ENCODE results near the gene NUP62. TPM values are rescaled to one million over a fixed set of nuclear protein-coding genes. Genes with fewer than 3 reads are reported as not detected.

NUP62 gene
- total RNA-seq, 2 donors from 2014 or later = 29.9 to 34.3 TPM

DNA sequence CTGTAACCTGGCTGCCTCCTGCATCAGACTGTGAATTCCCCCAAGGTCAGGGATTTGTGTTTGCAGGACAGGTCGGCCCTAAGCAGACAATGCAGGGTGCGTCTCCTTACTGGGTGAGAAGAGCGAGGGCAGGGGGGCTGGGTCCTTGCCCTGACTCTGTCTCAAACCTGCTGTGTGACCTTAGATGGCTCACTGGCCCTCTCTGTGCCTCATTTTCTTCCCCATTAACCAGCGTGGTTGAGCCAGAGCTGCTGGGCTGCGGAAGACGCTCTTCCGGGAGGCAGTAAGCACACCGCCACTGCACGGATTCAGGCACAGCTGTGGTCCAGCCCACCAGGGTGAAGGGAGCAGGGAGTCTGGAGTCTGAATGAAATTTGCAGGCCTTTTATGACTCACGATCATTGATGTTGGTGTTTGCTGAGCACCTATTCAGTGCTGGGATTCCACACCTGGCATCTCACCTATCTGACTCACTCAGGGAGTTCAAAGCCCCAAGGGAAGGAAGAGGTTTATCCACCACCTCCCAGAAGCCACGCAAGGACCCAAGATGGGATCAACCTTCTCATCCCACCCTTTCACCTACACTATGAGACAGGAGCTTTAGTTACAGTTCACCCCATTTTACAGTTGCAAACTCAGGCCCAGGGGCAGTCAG lies 54.7 kb downstream of the NUP62 start:
- Histone ChIP-seq H3K4me3 (no peak overlapping the region), H3K4me1 (ENCODE audit: control insufficient read depth in 1 of 2, low read depth in 2 of 2) (peaks cover 9 to 39% of the 10 kb centered on the region in 2 donors), H3K9me3 (no peaks in the 10 kb centered on the region), H3K27me3 (replicated peaks; ENCODE audit: insufficient read depth) (no peaks in the 10 kb centered on the region), H3K27ac (no peak overlapping the region), H3K36me3 (no peaks in the 10 kb centered on the region)
- DNase-seq (ENCODE audit: low spot score) = no peak
- no peak for ATAC-seq (ENCODE audit: insufficient number of reproducible peaks, low FRiP score, low read depth)
- TF ChIP-seq, protein P1, sequence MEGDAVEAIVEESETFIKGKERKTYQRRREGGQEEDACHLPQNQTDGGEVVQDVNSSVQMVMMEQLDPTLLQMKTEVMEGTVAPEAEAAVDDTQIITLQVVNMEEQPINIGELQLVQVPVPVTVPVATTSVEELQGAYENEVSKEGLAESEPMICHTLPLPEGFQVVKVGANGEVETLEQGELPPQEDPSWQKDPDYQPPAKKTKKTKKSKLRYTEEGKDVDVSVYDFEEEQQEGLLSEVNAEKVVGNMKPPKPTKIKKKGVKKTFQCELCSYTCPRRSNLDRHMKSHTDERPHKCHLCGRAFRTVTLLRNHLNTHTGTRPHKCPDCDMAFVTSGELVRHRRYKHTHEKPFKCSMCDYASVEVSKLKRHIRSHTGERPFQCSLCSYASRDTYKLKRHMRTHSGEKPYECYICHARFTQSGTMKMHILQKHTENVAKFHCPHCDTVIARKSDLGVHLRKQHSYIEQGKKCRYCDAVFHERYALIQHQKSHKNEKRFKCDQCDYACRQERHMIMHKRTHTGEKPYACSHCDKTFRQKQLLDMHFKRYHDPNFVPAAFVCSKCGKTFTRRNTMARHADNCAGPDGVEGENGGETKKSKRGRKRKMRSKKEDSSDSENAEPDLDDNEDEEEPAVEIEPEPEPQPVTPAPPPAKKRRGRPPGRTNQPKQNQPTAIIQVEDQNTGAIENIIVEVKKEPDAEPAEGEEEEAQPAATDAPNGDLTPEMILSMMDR (IDR thresholded peaks at IDR 0.05) = no peak

DNA sequence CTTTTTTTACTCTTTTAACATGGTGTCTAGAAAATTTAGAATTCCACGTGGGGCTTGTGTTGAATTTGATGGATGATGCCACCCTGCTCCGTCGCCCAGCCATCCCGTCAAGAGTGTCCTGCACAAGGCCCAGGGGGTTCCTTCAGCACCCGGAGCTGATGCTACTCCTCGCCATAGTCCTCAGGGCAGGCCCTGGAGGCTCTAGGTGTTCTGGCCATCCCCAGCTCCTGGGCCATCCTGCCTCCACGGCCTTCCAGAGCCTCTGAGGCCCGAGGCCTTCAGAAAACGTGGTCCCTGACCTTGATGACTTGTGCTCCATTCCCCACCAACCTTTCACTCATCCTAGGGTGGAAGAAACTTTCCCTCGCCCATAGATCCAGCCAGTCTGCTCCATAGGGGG lies 55.5 kb downstream of the NUP62 start:
- Histone ChIP-seq H3K27ac (no peak overlapping the region), H3K36me3 (no peaks in the 10 kb centered on the region), H3K4me3 (no peak overlapping the region), H3K9me3 (no peaks in the 10 kb centered on the region), H3K27me3 (replicated peaks; ENCODE audit: insufficient read depth) (no peaks in the 10 kb centered on the region), H3K4me1 (ENCODE audit: control insufficient read depth in 1 of 2, low read depth in 2 of 2) (peaks cover 9 to 35% of the 10 kb centered on the region in 2 donors)
- ATAC-seq (ENCODE audit: insufficient number of reproducible peaks, low FRiP score, low read depth) (no peak), DNase-seq (ENCODE audit: low spot score) (no peak)
- TF ChIP-seq, protein P1 (IDR thresholded peaks at IDR 0.05) = no peak

DNA sequence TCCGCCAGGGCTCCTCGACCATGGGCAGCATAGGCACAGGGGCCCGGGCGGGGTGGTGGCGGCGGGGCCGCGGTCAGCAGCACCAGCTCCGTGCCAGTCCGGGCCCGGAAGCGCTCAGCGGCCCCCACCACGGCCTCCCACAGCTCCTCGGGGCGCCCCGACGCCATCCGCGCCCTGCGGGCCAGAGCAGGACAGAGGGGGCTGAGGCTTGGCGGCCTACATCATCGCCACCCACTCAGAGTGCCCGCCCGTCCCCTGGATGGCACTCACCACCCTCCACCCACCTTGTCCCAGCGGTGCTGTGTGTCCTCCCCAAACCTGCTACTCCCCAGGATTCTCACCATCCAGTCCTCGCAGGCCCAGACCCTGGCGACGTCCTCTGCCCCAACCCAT lies 56.2 kb downstream of the NUP62 start:
- H3K27me3 ChIP-seq (replicated peaks; ENCODE audit: insufficient read depth) = no peaks in the 10 kb centered on the region
- H3K4me1 ChIP-seq (ENCODE audit: control insufficient read depth in 1 of 2, low read depth in 2 of 2) = peaks cover 11 to 35% of the 10 kb centered on the region in 2 donors
- no peak overlapping the region for H3K27ac ChIP-seq
- no peaks in the 10 kb centered on the region for H3K9me3 ChIP-seq
- TF ChIP-seq, protein P1 (IDR thresholded peaks at IDR 0.05) = no peak
- H3K36me3 ChIP-seq = no peaks in the 10 kb centered on the region
- ATAC-seq (ENCODE audit: insufficient number of reproducible peaks, low FRiP score, low read depth) = no peak
- DNase-seq (ENCODE audit: low spot score) = no peak
- no peak overlapping the region for H3K4me3 ChIP-seq

DNA sequence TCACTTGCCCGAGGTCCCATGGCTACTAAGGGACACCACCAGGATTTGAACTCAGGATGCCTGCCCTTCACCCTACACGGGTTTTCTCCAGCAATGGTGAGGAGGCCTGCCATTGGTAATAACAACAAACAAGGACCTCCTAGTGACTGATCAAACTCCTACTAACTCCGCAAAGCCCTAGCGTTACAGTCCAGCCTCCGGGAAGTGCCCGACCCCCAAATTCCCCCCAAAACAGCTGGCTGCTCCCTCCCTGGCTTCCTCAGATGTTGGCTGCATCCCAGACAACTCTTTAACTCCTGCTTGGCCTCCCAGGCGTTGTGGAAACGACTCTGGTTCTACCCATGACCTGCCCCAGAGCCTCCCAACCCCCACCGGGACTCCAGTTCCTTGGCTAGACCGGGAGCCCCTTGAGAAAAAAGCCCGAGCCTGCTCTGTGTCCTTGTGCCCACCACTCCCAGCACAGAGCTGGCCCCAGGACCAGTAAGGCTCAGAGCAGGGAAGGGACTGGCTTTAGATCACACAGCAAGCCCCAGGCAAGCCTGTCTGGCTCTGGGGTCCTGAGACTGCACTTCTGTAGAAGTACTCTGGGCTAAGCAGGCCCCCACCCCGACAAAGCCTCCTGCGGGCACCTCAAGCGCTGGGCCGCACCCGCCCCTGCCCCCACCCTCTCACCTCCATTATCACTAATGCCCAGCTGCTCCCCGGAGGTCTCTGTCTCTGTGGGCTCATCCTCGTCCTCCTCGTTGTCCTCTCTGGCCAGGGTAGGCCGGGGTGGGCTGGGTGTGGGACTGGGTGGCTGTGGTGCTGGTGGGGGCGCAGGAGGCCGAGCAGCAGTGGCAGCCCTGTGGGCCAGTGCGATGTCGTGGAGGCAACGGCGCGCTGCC lies 56.8 kb downstream of the NUP62 start:
- no peak for DNase-seq (ENCODE audit: low spot score)
- Histone ChIP-seq H3K9me3 (no peaks in the 10 kb centered on the region), H3K27ac (no peak overlapping the region), H3K36me3 (no peaks in the 10 kb centered on the region), H3K27me3 (replicated peaks; ENCODE audit: insufficient read depth) (no peaks in the 10 kb centered on the region), H3K4me1 (ENCODE audit: control insufficient read depth in 1 of 2, low read depth in 2 of 2) (peaks cover 14 to 40% of the 10 kb centered on the region in 2 donors), H3K4me3 (no peak overlapping the region)
- TF ChIP-seq, protein P1 (IDR thresholded peaks at IDR 0.05) = no peak
- no peak for ATAC-seq (ENCODE audit: insufficient number of reproducible peaks, low FRiP score, low read depth)

DNA sequence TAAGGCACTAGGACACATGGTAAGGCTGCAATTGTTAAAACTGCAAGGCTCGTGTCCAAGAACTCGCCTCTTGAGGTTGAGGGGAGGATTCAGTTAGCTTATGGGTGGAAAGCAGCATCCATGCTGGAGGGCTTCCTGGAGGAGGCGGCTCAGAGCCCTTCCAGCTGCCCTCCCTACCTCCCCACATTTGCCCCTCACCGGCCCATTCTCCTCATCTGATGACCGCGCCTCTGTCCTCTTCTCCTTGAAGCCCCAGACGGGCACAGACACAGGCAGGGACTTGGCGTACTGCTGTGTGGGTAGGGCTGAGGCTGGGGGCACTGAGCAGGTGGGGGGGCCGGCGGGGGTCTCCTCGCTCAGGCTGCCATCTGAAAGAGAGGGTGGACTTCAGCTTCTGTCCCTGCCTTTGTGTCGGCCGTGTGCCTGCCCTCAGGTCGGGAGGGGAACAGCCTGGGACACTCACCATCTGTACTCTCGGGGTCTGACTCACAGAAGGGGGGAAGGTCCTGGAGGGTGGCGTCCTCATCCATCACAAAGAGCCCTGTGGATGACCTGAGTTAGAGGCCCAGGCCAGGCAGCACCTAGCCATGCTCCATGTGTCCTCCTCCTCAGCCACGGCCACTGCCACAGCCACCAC lies 57.8 kb downstream of the NUP62 start:
- Histone ChIP-seq H3K27me3 (replicated peaks; ENCODE audit: insufficient read depth) (no peaks in the 10 kb centered on the region), H3K9me3 (no peaks in the 10 kb centered on the region)
- ATAC-seq (ENCODE audit: insufficient number of reproducible peaks, low FRiP score, low read depth) = no peak

More for the DNA sequence above, 57.8 kb downstream of the NUP62 start:
- TF ChIP-seq, protein P1 (IDR thresholded peaks at IDR 0.05) = no peak
- DNase-seq (ENCODE audit: low spot score) = no peak
- Histone ChIP-seq H3K4me1 (ENCODE audit: control insufficient read depth in 1 of 2, low read depth in 2 of 2) (peaks cover 18 to 44% of the 10 kb centered on the region in 2 donors), H3K27ac (no peak overlapping the region), H3K4me3 (no peak overlapping the region), H3K36me3 (no peaks in the 10 kb centered on the region)
